Measurements from ENCODE around the gene NUDT22.

NUDT22 gene

DNA sequence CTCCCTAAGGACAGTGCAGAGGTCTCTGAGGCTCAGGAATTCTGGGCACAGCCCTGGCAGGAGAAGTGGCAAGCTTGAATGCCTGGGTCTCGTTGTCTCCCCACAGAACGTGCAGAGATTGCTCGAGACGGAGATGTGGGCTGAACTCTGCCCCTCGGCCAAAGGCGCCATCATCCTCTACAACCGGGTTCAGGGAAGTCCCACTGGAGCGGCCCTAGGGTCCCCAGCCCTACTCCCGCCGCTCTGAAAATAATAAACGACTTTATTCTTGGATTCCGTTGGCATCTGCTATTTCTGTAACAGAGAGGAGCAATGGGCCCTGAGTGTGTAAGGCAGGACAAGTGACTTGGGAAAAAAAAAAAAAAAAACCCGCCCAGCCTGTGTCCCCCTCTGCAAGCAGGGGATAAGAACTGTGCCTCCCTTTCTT lies 3.7 kb downstream of the NUDT22 start:
- no peak for DNase-seq

DNA sequence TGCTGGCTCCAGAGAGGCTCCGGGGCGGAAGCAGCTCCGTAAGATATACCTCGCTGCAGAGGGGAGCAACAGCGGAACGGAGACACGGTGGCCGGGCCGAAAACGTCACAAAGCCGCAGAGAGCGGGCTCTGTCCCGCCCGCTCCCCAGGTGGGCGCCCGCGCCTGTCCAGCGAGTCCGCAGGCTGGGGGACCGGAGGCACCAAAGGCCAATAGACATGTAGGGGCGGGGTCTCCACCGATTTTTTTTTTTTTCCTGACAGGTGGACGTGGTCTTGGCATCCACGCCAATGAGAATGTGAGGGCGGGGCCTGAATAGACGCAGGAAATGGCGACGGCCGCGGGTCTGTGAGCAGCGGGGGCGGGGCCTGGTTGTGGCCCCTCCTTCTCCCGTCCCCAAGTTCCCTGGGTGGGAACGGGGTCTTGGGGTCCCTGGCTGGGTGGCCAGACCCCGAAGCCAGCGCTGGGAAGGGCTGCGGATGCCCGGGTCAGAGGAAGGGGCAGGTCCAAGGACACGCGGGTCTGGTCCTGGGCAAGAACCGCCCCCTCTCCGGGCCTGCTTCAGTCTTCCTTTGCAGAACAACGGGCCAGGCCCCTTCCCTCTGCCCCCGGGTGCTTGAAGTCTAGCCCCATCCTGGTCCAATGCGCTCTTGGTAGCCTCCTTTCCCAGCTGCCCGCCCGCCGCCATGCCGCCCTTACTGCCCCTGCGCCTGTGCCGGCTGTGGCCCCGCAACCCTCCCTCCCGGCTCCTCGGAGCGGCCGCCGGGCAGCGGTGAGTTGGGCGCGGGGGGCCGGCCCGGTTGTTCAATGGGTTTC lies 4.3 kb downstream of the NUDT22 start, which contains the start of gene DNAJC4:
TSS of gene DNAJC4 (plus strand) at position 378 of the 814 bp plus-strand sequence. CDS start at position 685, 307 bp downstream.
- DNase-seq, result peak; percentile 63 to 75

GRCh38 chr11:64230985-64231365 lies 4.9 kb downstream of the NUDT22 start:
- no peak for DNase-seq

- no peak for DNase-seq
Measured at GRCh38 chr11:64231546-64231945, 5.5 kb downstream of the NUDT22 start.

GRCh38 chr11:64232182-64232966 lies 6.3 kb downstream of the NUDT22 start:
- no peak for DNase-seq

- DNase-seq, result no peak
Measured at GRCh38 chr11:64232967-64233315, 6.9 kb downstream of the NUDT22 start.

DNA sequence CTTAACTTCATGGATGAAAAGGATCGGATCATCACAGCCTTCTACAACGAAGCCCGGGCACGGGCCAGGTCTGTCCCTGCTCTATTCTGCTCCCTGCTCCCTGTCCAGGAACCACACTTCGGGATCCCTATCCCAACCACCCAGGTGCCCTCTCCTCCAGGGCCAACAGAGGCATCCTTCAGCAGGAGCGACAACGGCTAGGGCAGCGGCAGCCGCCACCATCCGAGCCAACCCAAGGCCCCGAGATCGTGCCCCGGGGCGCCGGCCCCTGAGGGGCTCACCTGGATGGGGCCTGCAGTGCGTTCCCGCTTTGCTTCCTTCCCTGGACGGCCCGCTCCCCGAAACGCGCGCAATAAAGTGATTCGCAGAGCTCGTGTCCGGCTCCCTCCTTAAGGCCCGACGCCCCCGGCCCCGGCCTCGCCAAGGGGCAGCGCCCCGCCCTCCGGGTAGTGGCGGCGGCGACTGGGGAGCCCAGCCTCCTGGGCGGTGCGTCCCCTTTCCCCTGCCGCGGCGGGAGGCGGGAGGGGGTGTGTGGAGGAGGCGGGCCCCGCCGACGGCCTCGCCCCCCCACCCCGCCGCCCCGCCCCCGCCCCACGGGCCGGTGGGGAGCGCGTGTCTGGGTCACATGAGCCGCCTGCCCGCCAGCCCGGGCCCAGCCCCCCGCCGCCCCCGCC lies 8.0 kb downstream of the NUDT22 start, which contains the start of gene VEGFB:
TSS of gene VEGFB (plus strand) at position 672 of the 674 bp plus-strand sequence. CDS start 250 bp downstream, outside the sequence.
- no peak for DNase-seq

- no peak for DNase-seq
Measured at GRCh38 chr11:64234647-64235379, 8.7 kb downstream of the NUDT22 start.

- DNase-seq, result no peak
Measured at GRCh38 chr11:64235437-64236161, 9.5 kb downstream of the NUDT22 start.

DNA sequence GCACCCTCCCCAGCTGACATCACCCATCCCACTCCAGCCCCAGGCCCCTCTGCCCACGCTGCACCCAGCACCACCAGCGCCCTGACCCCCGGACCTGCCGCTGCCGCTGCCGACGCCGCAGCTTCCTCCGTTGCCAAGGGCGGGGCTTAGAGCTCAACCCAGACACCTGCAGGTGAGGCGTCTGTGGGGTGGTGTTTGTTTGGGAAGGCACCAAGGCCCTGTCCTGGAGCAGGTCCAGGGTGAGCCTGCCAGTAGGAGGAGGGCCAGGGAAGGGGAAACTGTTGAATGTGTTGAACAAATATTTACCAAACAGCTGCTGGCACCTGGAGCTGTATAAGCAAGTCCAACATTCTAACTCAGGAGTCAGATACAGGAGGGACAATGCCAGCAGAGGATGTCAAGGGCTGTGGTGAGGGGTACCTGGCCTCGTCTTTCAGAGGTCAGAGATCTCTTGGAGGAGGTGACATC lies 11.4 kb downstream of the NUDT22 start:
- no peak for DNase-seq

DNA sequence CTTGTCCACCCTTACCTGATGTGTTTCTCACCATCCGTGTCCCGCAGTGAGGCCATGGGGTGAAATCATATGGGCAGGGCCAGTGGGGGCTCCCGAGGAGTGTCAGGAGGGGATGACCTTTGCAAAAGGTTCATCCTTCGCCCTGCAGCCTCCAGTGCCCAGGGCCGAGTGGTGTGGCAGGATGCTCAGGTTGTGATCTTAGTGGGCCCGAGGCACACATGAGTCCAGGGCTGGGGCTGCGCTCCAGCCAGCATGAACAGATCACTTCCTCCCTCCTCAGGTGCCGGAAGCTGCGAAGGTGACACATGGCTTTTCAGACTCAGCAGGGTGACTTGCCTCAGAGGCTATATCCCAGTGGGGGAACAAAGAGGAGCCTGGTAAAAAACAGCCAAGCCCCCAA lies 12.0 kb downstream of the NUDT22 start:
- DNase-seq, result no peak

DNA sequence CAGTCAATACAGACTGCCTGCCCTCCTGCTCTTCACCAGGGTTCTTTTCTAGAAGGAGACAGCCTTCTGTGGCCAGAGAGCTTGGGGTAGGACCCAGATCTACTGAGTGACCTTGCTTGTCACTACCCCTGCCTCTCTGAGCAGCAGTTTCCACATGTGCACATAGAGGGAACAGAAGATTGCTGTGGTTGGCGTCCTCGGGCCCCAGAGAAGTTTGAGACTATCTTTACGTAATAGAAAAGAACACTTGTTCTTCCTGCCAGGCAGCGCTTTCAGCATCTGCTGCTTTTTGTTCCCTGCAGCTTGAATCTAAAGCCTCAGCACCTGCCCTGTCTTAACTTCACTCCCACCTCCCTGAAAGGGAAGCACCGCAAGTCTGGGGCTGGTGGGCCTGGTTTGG lies 12.9 kb downstream of the NUDT22 start:
- no peak for DNase-seq

DNA sequence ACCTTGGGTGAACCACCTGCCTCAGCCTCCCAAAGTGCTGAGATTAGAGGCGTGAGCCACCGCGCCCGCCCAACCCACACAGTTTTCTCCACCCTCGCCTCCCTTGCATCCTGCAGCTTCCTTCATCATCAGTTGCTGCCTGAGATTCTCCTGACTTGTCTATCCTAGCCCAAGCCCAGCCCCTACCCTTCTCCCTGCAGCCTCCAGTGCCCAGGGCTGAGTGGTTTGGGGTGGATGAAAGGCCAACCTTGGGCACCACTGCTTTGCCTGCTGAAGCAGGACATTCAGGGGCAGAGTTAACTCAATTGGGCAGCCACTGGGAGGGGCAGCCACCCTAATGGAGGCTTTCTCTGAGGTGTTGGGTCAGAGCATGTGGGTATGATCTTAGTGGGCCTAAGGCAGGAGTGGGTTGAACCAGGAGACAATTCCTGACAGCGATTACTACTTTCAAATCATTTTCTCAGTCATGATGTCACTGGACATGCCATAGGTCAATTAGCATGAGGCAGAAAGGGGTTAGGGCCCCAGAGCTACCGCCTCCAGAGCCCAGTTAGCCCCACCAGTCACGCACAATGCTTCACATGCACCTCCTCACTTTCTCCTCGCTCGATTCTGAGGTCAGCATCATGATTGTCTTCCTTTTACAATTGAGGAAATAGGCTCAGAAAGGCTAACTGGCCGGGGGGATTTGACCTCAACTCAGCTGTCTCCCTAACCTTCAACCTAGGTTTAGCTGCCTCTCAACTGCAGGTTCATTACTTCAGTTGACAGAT lies 13.8 kb downstream of the NUDT22 start:
- peak in 1 of 2 donors; percentile 55 for DNase-seq

DNA sequence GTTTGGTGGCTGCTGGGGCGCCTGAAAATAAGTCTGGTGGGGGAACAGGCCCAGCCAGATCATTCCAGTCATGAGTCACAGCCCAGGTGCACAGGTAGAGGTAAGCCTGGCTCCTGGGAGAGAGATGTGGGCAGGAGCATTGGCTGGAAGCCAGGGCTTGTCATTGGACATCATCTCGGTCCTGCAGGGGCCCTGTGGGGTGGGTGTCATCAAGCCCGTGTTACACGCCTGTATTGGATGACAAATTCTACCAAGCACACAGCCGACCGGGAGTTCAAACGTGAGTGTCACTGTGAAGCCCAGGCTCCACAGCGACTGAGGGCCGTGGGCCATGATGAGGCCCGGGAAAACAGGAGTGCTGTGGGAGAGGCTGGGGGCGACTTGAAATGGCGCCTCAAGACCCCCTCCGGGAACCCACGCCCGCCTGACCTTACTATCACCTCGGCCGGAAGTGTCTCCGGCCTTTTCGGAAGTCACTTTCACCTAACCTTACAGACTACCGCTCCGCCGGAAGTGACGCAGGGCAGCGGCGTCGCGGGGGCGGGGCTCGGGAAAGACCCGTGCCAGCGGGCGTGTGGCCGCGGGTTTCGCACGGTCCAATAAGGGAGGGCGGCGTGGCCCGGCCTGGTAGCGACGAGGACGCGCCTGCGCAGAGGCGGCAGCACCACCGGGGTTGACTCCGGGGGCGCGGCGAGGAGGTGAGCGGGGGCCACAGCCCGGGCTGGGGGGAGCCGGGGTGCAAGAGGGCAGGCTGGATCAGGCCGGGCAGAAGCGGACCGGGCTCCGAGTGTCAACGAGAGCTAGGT lies 14.6 kb downstream of the NUDT22 start, which contains the start of gene FKBP2:
TSS of gene FKBP2 (plus strand) at position 661 of the 806 bp plus-strand sequence. CDS start 1,293 bp downstream, outside the sequence.
- peak; percentile 83 to 100 for DNase-seq

- DNase-seq, result peak in 1 of 2 donors; percentile 100
Measured at GRCh38 chr11:64241241-64241490, 15.1 kb downstream of the NUDT22 start.

DNA sequence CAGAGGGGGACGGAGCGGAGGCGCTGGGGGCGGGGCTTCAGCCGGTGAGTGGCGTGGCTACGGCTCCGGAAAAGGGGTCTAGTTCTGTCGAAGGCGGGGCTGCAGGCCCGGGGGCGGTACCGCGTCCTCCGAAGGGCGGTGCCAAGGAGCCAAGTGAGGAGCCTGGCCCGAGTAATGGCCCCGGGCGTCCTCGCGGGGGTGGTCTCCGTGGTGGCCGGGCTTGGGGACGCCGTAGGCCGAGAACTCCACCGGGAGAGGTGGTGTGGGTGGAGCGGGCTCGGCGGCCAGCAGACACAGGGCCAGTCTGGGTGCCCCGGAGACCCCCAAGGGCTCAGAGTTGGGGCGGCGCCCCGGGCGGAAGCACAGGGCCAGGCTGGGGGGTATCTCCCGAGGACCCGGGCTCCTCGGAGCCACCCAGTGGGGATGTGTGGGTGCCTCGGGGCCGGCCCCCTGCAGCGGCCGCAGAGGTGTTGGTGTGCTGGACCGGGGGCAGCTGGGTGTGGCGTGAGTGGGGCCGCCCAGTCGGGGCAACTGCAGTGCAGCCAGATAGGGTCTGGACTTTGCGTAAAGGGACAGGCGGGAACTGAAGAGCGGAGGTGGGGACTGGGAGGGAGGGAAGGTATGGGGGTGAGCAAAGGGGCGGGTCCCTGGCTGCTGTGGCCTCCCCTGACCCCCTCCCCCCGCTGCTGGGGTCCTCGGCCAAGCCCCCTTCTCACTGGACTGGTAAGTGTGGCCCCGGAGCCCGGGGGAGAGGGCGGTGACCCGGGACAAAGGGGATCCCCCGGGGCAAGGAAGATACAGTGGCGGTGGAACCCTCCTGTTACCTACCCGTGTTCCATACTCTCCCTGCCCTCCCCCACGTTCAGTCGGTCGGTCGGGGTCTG lies 15.7 kb downstream of the NUDT22 start:
- peak in 1 of 2 donors; percentile 100 for DNase-seq

DNA sequence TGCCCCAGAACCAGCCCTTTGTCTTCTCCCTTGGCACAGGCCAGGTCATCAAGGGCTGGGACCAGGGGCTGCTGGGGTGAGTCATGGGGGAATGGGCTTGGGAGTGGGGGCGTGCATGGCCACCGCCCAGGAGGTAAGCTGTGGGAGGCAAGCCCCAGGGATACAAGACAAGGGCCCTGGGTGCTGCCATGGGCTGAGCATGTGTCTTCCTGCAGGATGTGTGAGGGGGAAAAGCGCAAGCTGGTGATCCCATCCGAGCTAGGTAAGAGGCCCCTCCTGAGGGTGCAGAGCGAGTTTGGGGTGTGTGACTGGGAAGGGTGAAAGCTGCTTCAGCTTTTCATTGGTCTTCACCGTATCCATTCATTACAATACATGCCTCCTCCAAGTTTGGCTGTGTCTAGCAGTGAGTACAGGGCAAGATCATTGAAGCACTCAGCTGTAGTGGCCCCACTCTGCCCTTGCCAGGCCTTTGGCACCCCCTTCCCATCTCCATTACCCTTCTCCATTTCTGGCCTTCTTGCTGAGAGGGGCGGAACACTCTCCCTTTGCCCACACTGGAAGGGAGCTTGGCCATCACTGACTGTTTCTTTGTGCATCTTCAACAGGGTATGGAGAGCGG lies 17.3 kb downstream of the NUDT22 start:
- no peak for DNase-seq

- no peak for DNase-seq
Measured at GRCh38 chr11:64244107-64244506, 18.0 kb downstream of the NUDT22 start.

- DNase-seq, result no peak
Measured at GRCh38 chr11:64244966-64245365, 18.9 kb downstream of the NUDT22 start.
